ENCODE measurements around the gene ARPC5.

Gene ARPC5

DNA sequence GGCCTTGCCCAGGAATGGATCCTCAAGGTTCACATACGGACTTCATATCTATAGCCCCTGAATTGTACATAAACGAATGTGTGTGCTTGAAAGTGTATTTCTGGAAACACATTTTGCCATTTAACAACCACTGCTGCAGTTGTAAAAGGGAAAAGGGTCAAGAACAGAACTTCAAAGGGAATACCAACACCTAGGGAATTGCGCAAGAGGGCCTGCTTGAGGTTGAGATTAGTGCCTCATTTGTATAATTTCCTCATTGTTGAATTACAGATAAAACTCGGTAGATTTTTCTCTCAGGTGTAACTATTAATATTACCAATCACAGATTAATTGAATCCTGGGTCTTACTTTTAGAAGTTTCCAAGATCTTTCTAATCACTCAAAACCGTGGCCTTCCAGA lies 51.4 kb downstream of the ARPC5 start:
- DNase-seq: no peak

DNA sequence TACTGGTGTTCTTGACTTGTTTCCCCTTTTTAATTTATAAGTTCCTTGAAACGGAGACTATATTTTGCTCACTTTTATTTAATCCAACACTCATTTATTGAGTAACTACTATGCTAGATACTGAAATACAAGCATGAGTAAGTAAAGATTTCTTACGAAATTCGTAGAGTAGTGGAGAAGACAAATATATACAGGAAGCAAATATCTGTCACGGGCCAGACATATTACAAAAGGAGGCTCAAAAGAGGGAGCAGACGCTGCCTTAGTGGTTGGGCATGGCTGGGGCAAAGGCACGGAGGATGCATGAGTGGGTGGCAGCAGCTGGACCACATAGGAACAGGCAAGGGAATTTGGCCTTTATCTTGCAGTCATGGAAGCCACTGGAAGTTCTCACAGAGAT lies 52.1 kb downstream of the ARPC5 start:
- no peak for DNase-seq

DNA sequence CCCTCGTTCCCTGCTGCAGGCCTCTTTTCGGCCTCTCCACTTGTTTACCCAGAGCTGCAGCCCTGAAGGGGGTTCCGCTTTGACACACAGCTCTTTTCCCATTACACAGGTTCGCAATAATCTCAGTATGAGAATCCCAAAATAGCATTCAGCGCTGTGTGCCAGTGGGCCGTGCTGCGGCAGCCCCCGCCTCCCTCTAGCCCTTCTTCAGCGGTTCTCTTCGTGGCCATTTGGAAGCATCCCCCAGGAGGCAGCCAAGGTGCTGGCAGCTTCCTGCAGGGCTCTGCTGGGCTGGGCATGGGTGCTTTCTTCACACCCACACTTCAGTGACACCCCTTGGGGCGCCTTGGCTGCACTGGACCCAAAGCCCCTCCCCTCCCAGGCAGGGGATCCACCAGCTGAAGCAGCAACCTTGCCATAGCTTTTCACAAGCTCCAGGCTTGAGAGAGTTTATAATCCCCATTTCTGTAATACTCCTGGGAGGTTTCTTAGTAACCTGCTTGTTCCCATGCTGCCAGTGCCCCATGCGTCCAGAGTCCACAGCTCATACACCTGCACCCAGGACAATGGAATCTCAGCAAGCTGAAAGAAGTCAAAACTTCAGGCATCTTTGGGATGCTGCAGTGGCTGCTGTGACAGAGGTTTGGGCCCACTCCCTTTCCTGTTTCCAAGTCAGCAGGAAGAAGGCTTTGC lies 53.4 kb downstream of the ARPC5 start:
- no peak for DNase-seq

DNA sequence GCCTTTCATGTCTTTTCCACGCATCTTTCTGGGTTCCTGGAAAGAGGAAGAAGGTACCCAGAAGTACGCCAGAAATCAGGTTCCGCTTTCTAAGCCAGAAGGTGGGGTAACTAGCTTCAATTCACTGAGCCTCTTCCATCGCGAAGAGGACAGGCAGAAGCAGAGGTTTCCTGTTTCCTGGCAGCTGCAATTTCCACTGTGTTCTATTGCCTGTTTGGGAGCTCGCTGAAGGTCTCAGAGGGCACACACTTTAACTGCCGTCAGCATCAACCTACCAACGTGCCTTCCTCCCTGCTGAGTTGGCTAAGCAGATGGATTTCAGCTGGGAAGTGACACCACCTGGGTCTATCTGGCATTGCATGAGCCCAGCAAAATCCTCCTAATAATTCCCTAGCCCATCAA lies 55.3 kb downstream of the ARPC5 start:
- peak; percentile 69 for DNase-seq

DNA sequence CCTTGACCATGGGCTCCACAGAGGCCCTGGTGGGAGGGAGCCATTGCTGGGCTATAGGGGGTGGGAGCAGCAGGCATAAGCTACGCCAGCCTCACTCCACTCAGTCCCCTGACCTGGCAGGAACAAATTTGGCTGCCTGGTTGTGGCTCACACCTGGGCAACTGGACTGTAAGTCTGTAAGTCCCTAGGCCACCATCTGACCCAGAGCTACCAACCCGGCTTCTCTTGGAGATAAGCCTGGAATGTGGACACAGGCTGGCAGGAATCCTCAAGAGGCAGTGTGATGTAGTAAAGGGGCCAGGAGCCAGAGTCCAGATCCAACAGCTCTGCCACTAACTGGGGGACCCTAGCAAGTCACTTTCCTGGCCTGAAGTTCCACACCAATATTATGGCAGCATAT lies 56.7 kb downstream of the ARPC5 start:
- no peak for DNase-seq

DNA sequence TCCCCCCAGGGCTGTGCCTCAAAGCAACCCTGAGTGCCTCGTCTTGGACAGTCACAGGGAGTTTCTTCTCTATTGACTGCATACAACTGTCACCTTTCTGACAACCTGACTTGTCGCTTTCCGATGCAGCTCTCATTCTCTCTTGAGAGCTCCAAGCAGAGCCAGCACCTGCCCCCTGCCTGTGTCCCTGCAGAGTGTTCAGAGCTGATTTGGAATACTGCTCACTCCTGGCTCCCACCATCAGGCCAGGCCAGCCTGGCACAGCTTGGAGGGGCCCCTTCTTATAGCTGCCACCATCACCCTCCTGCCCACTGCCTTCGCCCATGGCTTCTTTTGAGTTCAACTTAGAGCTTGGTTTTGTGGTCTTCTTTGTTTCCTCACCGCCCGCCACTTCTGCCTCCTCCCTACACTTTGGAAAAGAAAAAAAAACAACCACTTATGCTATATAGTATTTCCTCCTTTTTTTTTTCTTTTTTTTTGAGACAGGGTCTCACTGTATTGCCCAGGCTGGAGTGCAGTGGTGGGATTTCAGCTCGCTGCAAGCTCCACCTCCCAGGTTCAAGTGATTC lies 57.6 kb downstream of the ARPC5 start:
- no peak for DNase-seq

DNA sequence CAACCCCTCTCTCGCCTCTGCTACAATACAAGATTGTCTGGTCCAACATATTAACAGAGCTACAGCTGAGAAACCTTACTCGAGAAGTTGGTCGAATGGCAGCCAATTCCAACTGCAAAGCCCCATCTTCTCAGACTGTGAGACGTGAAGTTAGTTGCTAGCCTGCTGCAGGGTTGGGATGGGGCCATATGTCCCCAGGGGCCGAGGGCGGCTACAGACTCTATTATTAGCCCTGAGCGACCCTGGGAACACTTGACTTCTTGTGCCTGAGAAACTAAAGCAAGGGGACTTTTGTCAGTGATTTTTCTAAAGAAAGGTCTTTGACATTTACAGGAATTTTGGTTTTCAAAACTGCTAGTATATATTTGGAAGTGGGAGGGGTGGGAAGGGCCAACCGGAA lies 59.0 kb downstream of the ARPC5 start:
- no peak for DNase-seq

DNA sequence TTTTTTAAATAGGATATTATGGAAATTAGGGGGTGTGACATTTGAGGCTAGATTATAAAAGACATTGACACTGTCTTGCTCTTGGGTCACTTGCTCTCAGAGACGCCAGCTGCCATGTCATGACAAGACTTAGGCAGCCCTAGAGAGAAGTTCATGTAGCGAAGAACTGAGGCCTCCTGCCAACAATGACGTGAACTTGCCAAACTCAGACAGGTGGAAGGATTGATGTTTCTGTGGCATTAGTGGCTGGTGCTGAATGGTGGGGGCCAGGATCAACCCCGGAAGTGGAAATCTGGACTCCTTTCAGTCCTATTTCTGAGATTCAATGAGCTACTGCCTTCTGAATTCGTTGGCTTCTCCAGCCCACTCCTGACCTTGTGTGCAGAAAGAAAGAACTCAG lies 60.0 kb downstream of the ARPC5 start:
- DNase-seq: no peak

DNA sequence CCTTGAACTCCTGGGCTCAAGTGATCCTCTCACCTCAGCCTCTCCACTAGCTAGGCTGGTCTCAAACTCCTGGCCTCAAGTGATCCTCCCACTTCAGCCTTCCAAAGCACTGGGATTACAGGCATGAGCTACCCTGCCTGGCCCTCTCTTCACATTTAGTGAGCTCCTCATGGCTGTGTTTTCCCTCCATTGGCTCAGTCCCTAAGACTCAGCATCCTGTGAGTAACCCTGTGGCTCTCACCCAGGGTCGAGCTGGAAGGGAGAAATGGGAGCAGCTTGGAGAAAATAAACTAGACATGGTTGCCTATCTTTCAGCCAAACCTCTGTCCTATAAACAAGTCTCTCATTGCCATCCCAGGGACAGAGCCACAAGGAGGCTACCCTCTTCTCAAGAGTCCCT lies 62.9 kb downstream of the ARPC5 start:
- no peak for DNase-seq

DNA sequence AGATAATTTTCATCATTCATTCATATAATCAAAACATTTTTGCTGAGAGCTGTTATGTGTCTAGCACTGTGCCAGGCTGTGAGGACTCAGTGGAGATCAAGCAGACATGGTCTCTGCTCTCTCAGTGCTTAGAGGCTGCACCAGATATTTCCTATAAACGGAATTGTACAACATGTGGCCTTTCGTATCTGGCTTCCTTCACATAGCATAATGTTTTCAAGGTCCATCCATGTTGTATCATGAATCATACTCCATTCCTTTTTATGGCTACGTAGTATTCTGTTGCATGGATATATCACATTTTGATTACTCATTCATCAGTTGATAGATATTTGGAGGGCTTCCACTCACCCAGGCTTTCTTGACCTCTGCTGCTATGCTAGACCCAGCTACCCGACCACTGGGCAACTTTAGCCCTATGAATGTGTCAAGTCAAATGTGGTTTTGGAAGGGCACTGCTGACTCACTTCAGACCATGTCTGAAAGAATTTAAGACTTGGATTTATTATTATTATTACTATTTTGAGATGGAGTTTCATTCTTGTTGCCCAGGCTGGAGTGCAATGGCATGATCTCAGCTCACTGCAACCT lies 63.8 kb downstream of the ARPC5 start:
- DNase-seq: no peak

Measured in NCI-H526 treated with DMSO at 0.1 percent for 48 hours (cell line).